BLaER1 (cell line): ENCODE data around the gene CDKAL1.

Experiments used
- H3K27ac ChIP-seq: shearing (Covaris generic); formaldehyde crosslinking; 2 replicates; pipeline ENCODE4 v1.8.1; 2022
- H3K27me3 ChIP-seq: shearing (Covaris generic); formaldehyde crosslinking; 2 replicates; pipeline ENCODE4 v1.8.1; 2022
- H3K36me3 ChIP-seq: shearing (Covaris generic); formaldehyde crosslinking; 2 replicates; pipeline ENCODE4 v1.8.1; 2022
- H3K4me1 ChIP-seq: shearing (Covaris generic); formaldehyde crosslinking; 2 replicates; pipeline ENCODE4 v1.8.1; 2022
- H3K4me2 ChIP-seq: shearing (Covaris generic); formaldehyde crosslinking; 2 replicates; pipeline ENCODE4 v1.8.1; 2022
- H3K4me3 ChIP-seq: shearing (Covaris generic); formaldehyde crosslinking; 2 replicates; pipeline ENCODE4 v1.8.1; 2022
- H3K9ac ChIP-seq: shearing (Covaris generic); formaldehyde crosslinking; 2 replicates; pipeline ENCODE4 v1.8.1; 2022
- H3K9me3 ChIP-seq: shearing (Covaris generic); formaldehyde crosslinking; 2 replicates; pipeline ENCODE4 v1.8.1; 2022
- H4K20me1 ChIP-seq: shearing (Covaris generic); formaldehyde crosslinking; 2 replicates; pipeline ENCODE4 v1.8.1; 2022
- Cebpa-rat ChIP-seq: shearing (Covaris generic); IDR thresholded peaks from 2 replicates; pipeline ENCODE4 v1.8.1; 2022

CDKAL1 gene

GRCh38 chr6:21064756-21065340 lies 530.6 kb downstream of the CDKAL1 start:
- H3K9me3 ChIP-seq: peaks cover 4% of the 10 kb centered on the region
- H4K20me1 ChIP-seq: no peaks in the 10 kb centered on the region
- peaks cover 10% of the 10 kb centered on the region; the same call in 1 of the 2 replicates for H3K36me3 ChIP-seq
- no peak overlapping the region for H3K27ac ChIP-seq
- H3K4me2 ChIP-seq: no peak overlapping the region
- no peak overlapping the region for H3K4me3 ChIP-seq
- H3K27me3 ChIP-seq: no peaks in the 10 kb centered on the region
- H3K9ac ChIP-seq: no peak overlapping the region
- no peaks in the 10 kb centered on the region for H3K4me1 ChIP-seq
- no peak for TF ChIP-seq Cebpa-rat

GRCh38 chr6:21067521-21067920 lies 533.3 kb downstream of the CDKAL1 start:
- no peak overlapping the region for H3K4me2 ChIP-seq
- H3K27ac ChIP-seq: no peak overlapping the region
- no peak overlapping the region for H3K9ac ChIP-seq
- H3K4me3 ChIP-seq: no peak overlapping the region
- peaks cover 27% of the 10 kb centered on the region for H3K9me3 ChIP-seq
- no peaks in the 10 kb centered on the region for H3K4me1 ChIP-seq
- peaks cover 10% of the 10 kb centered on the region for H3K36me3 ChIP-seq
- H4K20me1 ChIP-seq: no peaks in the 10 kb centered on the region
- no peaks in the 10 kb centered on the region for H3K27me3 ChIP-seq
- TF ChIP-seq Cebpa-rat: no peak

GRCh38 chr6:21070620-21071019 lies 536.4 kb downstream of the CDKAL1 start:
- Histone ChIP-seq H3K4me3 (no peak overlapping the region), H3K27ac (no peak overlapping the region), H4K20me1 (no peaks in the 10 kb centered on the region), H3K9ac (no peak overlapping the region), H3K36me3 (peaks cover 21% of the 10 kb centered on the region), H3K9me3 (peaks cover 46% of the 10 kb centered on the region), H3K27me3 (no peaks in the 10 kb centered on the region), H3K4me1 (no peaks in the 10 kb centered on the region), H3K4me2 (no peak overlapping the region)
- TF ChIP-seq Cebpa-rat: no peak

DNA sequence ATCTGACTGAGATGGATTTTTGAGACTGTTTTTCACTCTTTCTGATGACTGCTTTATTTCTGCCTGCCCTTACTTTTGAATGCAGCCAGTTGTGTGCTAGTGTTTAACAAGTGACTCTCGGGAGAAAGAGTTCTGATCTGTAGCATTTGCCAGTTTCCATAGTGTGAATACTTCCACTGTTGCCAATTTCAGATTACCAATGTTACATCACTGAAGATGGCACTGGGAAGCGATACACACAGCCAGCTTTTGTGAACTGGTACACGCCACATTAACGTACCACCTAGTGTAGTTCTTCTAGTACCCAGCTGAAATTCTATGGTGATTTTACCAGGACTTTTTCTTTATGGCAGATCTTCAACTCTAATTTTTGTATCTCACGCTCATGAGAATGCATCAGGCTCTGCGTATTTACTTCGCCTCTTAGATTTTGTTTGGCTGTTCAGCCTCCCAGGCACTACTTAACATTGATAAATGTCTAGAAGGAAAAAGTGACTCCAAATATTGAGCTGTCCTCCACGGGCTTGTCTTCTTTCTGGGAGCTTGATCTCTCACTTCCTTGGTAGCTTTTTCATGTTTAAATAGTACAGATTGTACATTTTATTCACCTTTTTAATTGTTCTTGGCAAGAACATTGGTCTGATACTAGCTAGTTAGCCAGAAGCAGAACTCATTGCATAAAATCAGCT lies 537.7 kb downstream of the CDKAL1 start:
- Histone ChIP-seq H3K9ac (no peak overlapping the region), H4K20me1 (no peaks in the 10 kb centered on the region), H3K27me3 (no peaks in the 10 kb centered on the region), H3K4me1 (no peaks in the 10 kb centered on the region), H3K4me3 (no peak overlapping the region), H3K36me3 (peaks cover 15% of the 10 kb centered on the region), H3K9me3 (peaks cover 46% of the 10 kb centered on the region), H3K4me2 (no peak overlapping the region), H3K27ac (no peak overlapping the region)
- no peak for TF ChIP-seq Cebpa-rat

- no peak overlapping the region for H3K4me3 ChIP-seq
- no peak overlapping the region for H3K9ac ChIP-seq
- no peaks in the 10 kb centered on the region for H3K4me1 ChIP-seq
- H3K27me3 ChIP-seq: no peaks in the 10 kb centered on the region
- peaks cover 17% of the 10 kb centered on the region for H3K36me3 ChIP-seq
- H4K20me1 ChIP-seq: no peaks in the 10 kb centered on the region
- TF ChIP-seq Cebpa-rat: no peak
- no peak overlapping the region for H3K4me2 ChIP-seq
- H3K9me3 ChIP-seq: peaks cover 54% of the 10 kb centered on the region
- no peak overlapping the region for H3K27ac ChIP-seq
Observed at GRCh38 chr6:21073318-21073839, 539.1 kb downstream of the CDKAL1 start.

GRCh38 chr6:21074484-21074883 lies 540.2 kb downstream of the CDKAL1 start:
- Histone ChIP-seq H3K9me3 (peaks cover 54% of the 10 kb centered on the region), H4K20me1 (no peaks in the 10 kb centered on the region), H3K27ac (no peak overlapping the region), H3K27me3 (no peaks in the 10 kb centered on the region), H3K4me2 (no peak overlapping the region), H3K36me3 (peaks cover 17% of the 10 kb centered on the region), H3K4me1 (no peaks in the 10 kb centered on the region), H3K9ac (no peak overlapping the region), H3K4me3 (no peak overlapping the region)
- no peak for TF ChIP-seq Cebpa-rat

DNA sequence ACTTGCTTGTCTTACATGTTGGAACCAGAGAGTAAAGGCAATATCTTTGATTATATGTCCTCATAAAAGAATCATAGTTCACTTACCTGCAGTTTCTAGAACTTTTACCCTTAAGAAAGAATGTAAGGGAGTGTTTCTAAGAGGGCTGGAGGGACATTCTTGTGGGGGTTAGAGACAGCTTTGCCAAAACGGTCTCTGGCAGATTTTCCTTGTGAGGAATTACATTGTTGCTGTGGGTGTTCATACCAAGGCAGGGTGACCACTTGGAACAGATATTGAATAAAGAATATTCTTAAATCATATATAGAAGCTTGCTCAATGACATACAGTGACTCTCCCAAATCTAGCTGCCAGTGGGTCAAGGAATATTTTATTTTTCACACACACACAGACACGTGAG lies 541.7 kb downstream of the CDKAL1 start:
- Histone ChIP-seq H4K20me1 (no peaks in the 10 kb centered on the region), H3K4me2 (no peak overlapping the region), H3K9ac (no peak overlapping the region), H3K36me3 (peaks cover 17% of the 10 kb centered on the region), H3K27ac (no peak overlapping the region), H3K27me3 (no peaks in the 10 kb centered on the region), H3K4me3 (no peak overlapping the region), H3K9me3 (peaks cover 44% of the 10 kb centered on the region), H3K4me1 (no peaks in the 10 kb centered on the region)
- TF ChIP-seq Cebpa-rat: no peak

GRCh38 chr6:21078497-21078896 lies 544.2 kb downstream of the CDKAL1 start:
- H3K4me3 ChIP-seq: no peak overlapping the region
- no peak for TF ChIP-seq Cebpa-rat
- H4K20me1 ChIP-seq: no peaks in the 10 kb centered on the region

DNA sequence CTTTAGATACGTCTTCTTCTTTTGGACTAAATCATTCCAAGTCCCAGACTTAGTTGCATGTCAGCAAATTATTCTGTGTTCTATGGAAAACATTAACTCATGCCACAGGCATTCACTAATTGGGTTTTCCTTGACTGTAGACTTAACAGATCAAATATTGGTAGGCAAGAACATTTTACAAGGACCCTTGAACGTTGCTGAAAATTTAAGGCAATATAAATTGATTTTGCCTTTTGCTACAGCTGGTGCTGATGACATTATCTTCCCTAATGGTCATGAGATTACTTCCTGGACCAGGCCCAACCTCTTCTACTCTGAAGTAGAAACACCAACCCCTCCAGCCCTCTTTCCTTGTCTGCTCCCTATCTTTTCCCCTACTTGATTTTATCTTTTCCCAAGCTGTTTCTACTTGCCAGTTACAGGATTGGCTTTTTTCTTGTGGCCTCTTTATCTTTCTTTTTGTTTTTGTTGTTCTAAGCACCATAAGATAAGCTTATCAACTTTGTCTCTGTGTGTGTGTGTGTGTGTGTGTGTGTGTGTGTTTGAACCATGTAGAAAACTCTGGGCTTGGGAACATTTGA lies 545.3 kb downstream of the CDKAL1 start:
- H3K27ac ChIP-seq: no peak overlapping the region
- no peak for TF ChIP-seq Cebpa-rat
- H3K27me3 ChIP-seq: no peaks in the 10 kb centered on the region

More at GRCh38 chr6:21078497-21078896, 544.2 kb downstream of the CDKAL1 start:
- Histone ChIP-seq H3K9ac (no peak overlapping the region), H3K4me1 (no peaks in the 10 kb centered on the region), H3K9me3 (peaks cover 20% of the 10 kb centered on the region), H3K27ac (no peak overlapping the region), H3K27me3 (no peaks in the 10 kb centered on the region), H3K36me3 (peaks cover 15% of the 10 kb centered on the region; the same call in 1 of the 2 replicates), H3K4me2 (no peak overlapping the region)

GRCh38 chr6:21080221-21080620 lies 546.0 kb downstream of the CDKAL1 start:
- Histone ChIP-seq H4K20me1 (no peaks in the 10 kb centered on the region), H3K9me3 (peaks cover 11% of the 10 kb centered on the region), H3K4me3 (no peak overlapping the region), H3K4me2 (no peak overlapping the region), H3K36me3 (peaks cover 16% of the 10 kb centered on the region; the same call in 1 of the 2 replicates), H3K27me3 (no peaks in the 10 kb centered on the region), H3K4me1 (no peaks in the 10 kb centered on the region), H3K27ac (no peak overlapping the region), H3K9ac (no peak overlapping the region)
- no peak for TF ChIP-seq Cebpa-rat

More for the DNA sequence above, 545.3 kb downstream of the CDKAL1 start:
- no peak overlapping the region for H3K4me3 ChIP-seq
- H3K36me3 ChIP-seq: peaks cover 10% of the 10 kb centered on the region; the same call in 1 of the 2 replicates
- no peaks in the 10 kb centered on the region for H4K20me1 ChIP-seq
- H3K9me3 ChIP-seq: peaks cover 11% of the 10 kb centered on the region
- H3K9ac ChIP-seq: no peak overlapping the region
- H3K4me2 ChIP-seq: no peak overlapping the region
- no peaks in the 10 kb centered on the region for H3K4me1 ChIP-seq
